Activated T-cell treated with anti-CD3 and anti-CD28 coated beads for 4 hours (primary cell): ENCODE data around the gene HRH1.
"Not testable (repeated sequence)": the region's sequence is repeated elsewhere in the genome, so short reads cannot be mapped to it uniquely, and the experiment has no call there.

Source experiments
- DNase-seq: peaks from one replicate; pipeline ENCODE4 v3.0.0-alpha.2; 2020

HRH1 gene

GRCh38 chr3:11154036-11154952, at the start of gene HRH1:
Gene HRH1, plus strand, starts transcription at chr3:11154493. Its CDS starts 104,545 bp downstream, at chr3:11259038.
- peak; percentile 18 for DNase-seq

GRCh38 chr3:11113316-11113715, 41.0 kb upstream of the HRH1 start:
- not testable (repeated sequence) for DNase-seq

- no peak for DNase-seq
Measured at GRCh38 chr3:11115548-11115947, 38.7 kb upstream of the HRH1 start.

- no peak for DNase-seq
Measured at GRCh38 chr3:11116336-11117059, 37.8 kb upstream of the HRH1 start.

- no peak for DNase-seq
Measured at GRCh38 chr3:11117591-11117990, 36.7 kb upstream of the HRH1 start.

- no peak for DNase-seq
Measured at GRCh38 chr3:11118181-11118682, 36.1 kb upstream of the HRH1 start.

GRCh38 chr3:11120091-11120805, 34.0 kb upstream of the HRH1 start:
- no peak for DNase-seq

GRCh38 chr3:11126653-11127052, 27.6 kb upstream of the HRH1 start:
- no peak for DNase-seq

GRCh38 chr3:11128682-11129632, 25.3 kb upstream of the HRH1 start:
- DNase-seq: no peak

- no peak for DNase-seq
Measured at GRCh38 chr3:11130385-11130784, 23.9 kb upstream of the HRH1 start.

- DNase-seq: no peak
Measured at GRCh38 chr3:11131371-11131770, 22.9 kb upstream of the HRH1 start.

GRCh38 chr3:11131886-11132285, 22.4 kb upstream of the HRH1 start:
- DNase-seq: not testable (repeated sequence)

GRCh38 chr3:11132861-11133260, 21.4 kb upstream of the HRH1 start:
- DNase-seq: no peak

GRCh38 chr3:11134794-11135193, 19.5 kb upstream of the HRH1 start:
- DNase-seq: no peak

GRCh38 chr3:11136116-11136515, 18.2 kb upstream of the HRH1 start:
- DNase-seq: no peak

- no peak for DNase-seq
Measured at GRCh38 chr3:11136830-11137626, 17.3 kb upstream of the HRH1 start.

GRCh38 chr3:11137627-11137959, 16.7 kb upstream of the HRH1 start:
- DNase-seq: no peak

GRCh38 chr3:11138371-11138770, 15.9 kb upstream of the HRH1 start:
- DNase-seq: no peak

GRCh38 chr3:11140030-11140712, 14.1 kb upstream of the HRH1 start:
- no peak for DNase-seq

GRCh38 chr3:11140713-11141104, 13.6 kb upstream of the HRH1 start:
- DNase-seq: no peak

- DNase-seq: no peak
Measured at GRCh38 chr3:11143476-11143875, 10.8 kb upstream of the HRH1 start.
